ENCODE measurements around the gene ARPIN. TPM values are rescaled to one million over a fixed set of nuclear protein-coding genes. Genes with fewer than 3 reads are reported as not detected.

The ARPIN gene
- total and polyA plus RNA-seq, 9 of the 15 experiments (the other 6 are each of a cell fraction or from before 2014, with no cell fraction given), result not detected

GRCh38 chr15:89874926-89875564 lies 37.7 kb downstream of the ARPIN start (continued):
- TF ChIP-seq RBM15 (IDR thresholded peaks at IDR 0.05; ENCODE audit: insufficient read depth, low read length) (no peak), NFATC3 (IDR thresholded peaks at IDR 0.05) (no peak), TCF15 (CRISPR knock-in tag; IDR thresholded peaks at IDR 0.05) (no peak), JUND (IDR thresholded peaks at IDR 0.05; ENCODE audit: borderline replicate concordance, low read depth, low read length) (peak; percentile 45; the same call in 1 of the 2 replicates), JUND (tag; IDR thresholded peaks at IDR 0.05; ENCODE audit: borderline replicate concordance, low read depth, low read length) (no peak; the same call in 2 of the 3 replicates), GTF2F1 (IDR thresholded peaks at IDR 0.05; ENCODE audit: low read depth, low read length) (no peak), VEZF1 (CRISPR knock-in tag; IDR thresholded peaks at IDR 0.05) (no peak), ASH1L (IDR thresholded peaks at IDR 0.05; ENCODE audit: borderline replicate concordance, low read depth, partially characterized antibody) (no peak), ZNF347 (CRISPR knock-in tag; IDR thresholded peaks at IDR 0.05; ENCODE audit: low read depth) (no peak), PRPF4 (IDR thresholded peaks at IDR 0.05; ENCODE audit: insufficient read depth, low read depth, low read length, poor library complexity, severe bottlenecking) (no peak), CREM (IDR thresholded peaks at IDR 0.05; ENCODE audit: low read depth) (no peak; the same call in 1 of the 2 replicates), GTF2B (IDR thresholded peaks at IDR 0.05; ENCODE audit: extremely low read depth, insufficient read length) (no peak), RHOXF2B (CRISPR knock-in tag; conservative IDR thresholded peaks at IDR 0.05) (no peak), ELF4 (CRISPR knock-in tag; IDR thresholded peaks at IDR 0.05) (no peak), SAP30 (IDR thresholded peaks at IDR 0.05; ENCODE audit: borderline replicate concordance, insufficient read depth, low read depth, low read length, poor library complexity, severe bottlenecking) (no peak), POU5F1 (IDR thresholded peaks at IDR 0.05; ENCODE audit: borderline replicate concordance, low read depth, low read length, partially characterized antibody) (no peak), HDAC1 (IDR thresholded peaks at IDR 0.05) (no peak), ELK3 (CRISPR knock-in tag; IDR thresholded peaks at IDR 0.05) (no peak), HNRNPLL (IDR thresholded peaks at IDR 0.05; ENCODE audit: low read depth, low read length, poor library complexity, severe bottlenecking) (no peak), SMARCC2 (IDR thresholded peaks at IDR 0.05; ENCODE audit: low read depth) (no peak), ZNF184 (CRISPR knock-in tag; IDR thresholded peaks at IDR 0.05) (no peak), NR2C1 (IDR thresholded peaks at IDR 0.05) (no peak), NR2C1 (tag; IDR thresholded peaks at IDR 0.05) (no peak), RNF2 (IDR thresholded peaks at IDR 0.05) (no peak), FOXA1 (IDR thresholded peaks at IDR 0.05; ENCODE audit: borderline replicate concordance) (no peak), E2F5 (CRISPR knock-in tag; IDR thresholded peaks at IDR 0.05) (no peak)
